BE2C (cell line): ENCODE data around the gene TMEM184A.

Experiments
- DNase-seq: peaks from one replicate; pipeline ENCODE4 v3.0.0-alpha.2; 2020
- H3K27me3 ChIP-seq: fragments of 250-450 bp; sonication (Bioruptor Pico); 2 replicates; pipeline ENCODE4 v1.5.1; 2020; ENCODE audit warnings: mild to moderate bottlenecking
- H3K36me3 ChIP-seq: fragments of 250-450 bp; sonication (Bioruptor Pico); 2 replicates; pipeline ENCODE4 v1.5.1; 2020; ENCODE audit warnings: mild to moderate bottlenecking
- H3K4me1 ChIP-seq: fragments of 250-450 bp; sonication (Bioruptor Pico); 2 replicates; pipeline ENCODE4 v1.5.1; 2020
- H3K4me3 ChIP-seq: 2 replicates; pipeline ENCODE4 v1.5.1; 2011; ENCODE audit warnings: low read depth, low read length
- H3K9me3 ChIP-seq: fragments of 250-450 bp; sonication (Bioruptor Pico); 2 replicates; pipeline ENCODE4 v1.5.1; 2020
- TF ChIP-seq, protein P1 (sequence below): IDR thresholded peaks from 2 replicates; pipeline ENCODE4 v1.5.1; 2012; ENCODE audit warnings: mild to moderate bottlenecking, low read depth, low read length

The TMEM184A gene

DNA sequence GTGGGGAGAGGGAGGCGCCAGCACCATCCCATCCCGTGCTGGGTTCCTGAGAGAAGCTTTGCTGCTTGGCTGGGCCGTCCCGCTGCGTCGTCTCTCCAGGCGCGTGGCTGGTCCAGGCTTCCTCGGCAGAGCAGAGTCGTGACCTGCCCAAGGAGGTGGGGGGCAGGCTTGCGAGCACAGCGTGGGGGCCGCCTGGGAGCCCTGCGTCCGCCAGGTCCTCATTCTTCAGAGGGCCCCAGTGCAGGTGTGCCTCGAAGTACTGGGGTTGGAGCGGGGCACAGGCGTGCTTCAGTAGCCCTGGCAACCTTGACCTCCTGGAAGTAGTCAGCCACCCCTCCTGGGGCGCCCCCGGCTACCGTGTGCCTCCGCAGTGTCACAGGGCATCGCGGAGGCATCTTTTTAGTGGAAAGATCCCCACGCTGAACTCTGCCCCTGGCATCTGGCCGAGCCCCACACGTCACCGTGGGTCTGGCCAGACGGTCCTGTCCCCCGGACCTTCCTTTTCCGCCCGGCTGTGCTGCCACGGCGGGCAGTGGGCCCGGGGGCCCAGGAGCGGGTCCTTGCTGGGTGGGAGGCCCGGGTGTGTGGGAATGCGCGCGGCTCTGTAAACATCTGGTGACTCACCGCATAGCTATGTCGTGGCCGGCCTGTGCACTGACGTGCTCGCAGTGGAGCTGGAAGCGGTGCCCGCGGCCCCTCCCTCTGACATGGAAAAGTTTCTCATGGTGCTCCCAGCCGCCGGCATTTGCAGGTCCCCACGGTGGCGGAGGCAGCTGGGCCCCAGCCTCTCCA, 19.1 kb downstream of the TMEM184A start:
- H3K27me3 ChIP-seq, result peaks cover 81% of the 10 kb centered on the region
- H3K9me3 ChIP-seq, result no peaks in the 10 kb centered on the region
- H3K4me1 ChIP-seq, result peaks cover 24% of the 10 kb centered on the region
- no peaks in the 10 kb centered on the region for H3K36me3 ChIP-seq
- DNase-seq, result peak; percentile 79
- no peak overlapping the region for H3K4me3 ChIP-seq
- TF ChIP-seq, protein P1, sequence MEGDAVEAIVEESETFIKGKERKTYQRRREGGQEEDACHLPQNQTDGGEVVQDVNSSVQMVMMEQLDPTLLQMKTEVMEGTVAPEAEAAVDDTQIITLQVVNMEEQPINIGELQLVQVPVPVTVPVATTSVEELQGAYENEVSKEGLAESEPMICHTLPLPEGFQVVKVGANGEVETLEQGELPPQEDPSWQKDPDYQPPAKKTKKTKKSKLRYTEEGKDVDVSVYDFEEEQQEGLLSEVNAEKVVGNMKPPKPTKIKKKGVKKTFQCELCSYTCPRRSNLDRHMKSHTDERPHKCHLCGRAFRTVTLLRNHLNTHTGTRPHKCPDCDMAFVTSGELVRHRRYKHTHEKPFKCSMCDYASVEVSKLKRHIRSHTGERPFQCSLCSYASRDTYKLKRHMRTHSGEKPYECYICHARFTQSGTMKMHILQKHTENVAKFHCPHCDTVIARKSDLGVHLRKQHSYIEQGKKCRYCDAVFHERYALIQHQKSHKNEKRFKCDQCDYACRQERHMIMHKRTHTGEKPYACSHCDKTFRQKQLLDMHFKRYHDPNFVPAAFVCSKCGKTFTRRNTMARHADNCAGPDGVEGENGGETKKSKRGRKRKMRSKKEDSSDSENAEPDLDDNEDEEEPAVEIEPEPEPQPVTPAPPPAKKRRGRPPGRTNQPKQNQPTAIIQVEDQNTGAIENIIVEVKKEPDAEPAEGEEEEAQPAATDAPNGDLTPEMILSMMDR, result no peak

DNA sequence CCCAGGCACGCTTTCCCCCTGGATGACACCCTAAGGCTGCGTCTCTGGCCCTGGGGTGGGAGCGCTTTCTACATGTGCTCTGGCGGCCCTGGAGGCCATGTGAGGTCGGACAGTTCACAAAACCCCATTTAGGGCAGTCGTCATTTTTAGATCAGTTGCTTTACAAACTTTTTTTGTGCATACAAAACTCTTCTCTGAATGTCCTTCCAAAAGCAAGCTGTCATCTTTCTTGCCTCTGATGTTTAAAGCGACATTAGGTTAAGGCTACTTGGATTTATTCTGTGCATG, 19.6 kb downstream of the TMEM184A start:
- TF ChIP-seq, protein P1, result no peak
- H3K4me1 ChIP-seq, result peaks cover 24% of the 10 kb centered on the region

DNA sequence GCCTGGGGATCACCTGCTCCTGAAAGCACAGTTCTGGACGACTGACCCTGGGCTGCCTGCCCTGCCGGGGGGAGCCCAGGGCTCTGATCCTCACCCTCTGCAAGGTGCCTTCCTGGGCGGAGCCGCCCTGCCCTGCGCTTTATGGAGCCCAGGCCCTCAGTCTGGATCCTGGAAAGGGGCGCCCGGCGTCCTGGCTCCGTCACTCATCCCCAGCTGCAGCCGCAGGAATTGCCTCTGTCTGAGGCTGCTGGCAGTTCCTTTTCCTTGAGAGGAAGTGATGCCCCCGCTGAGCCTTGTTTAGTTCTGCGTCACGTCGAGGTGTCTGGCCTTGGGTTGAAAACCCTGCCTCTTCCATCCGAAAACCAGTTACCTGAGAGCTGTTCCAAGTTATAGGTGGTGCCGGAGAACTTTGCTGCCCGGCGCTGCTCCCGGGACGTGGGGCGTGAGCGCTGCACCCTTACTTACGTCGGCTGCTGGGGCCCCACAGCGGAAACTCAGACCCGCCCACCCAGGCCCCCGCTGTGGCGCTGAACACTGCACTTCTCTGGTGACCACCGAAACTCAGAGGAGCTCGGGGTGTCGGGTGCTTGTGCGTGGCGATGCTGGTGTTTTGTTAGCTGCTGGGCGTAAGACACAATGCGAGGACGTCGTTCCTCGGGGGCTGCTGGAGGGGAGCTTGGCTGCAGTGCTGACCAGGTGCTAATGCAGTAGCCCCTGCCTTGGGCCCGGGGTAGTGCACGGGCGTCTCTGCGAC, 20.1 kb downstream of the TMEM184A start:
- peaks cover 87% of the 10 kb centered on the region for H3K27me3 ChIP-seq
- H3K4me3 ChIP-seq, result no peak overlapping the region
- H3K9me3 ChIP-seq, result no peaks in the 10 kb centered on the region
- TF ChIP-seq, protein P1, result no peak
- peaks cover 24% of the 10 kb centered on the region for H3K4me1 ChIP-seq
- no peak for DNase-seq
- H3K36me3 ChIP-seq, result no peaks in the 10 kb centered on the region

More for the DNA sequence above, 19.6 kb downstream of the TMEM184A start:
- Histone ChIP-seq H3K27me3 (peaks cover 87% of the 10 kb centered on the region), H3K9me3 (no peaks in the 10 kb centered on the region), H3K4me3 (no peak overlapping the region), H3K36me3 (no peaks in the 10 kb centered on the region)
- DNase-seq, result no peak

DNA sequence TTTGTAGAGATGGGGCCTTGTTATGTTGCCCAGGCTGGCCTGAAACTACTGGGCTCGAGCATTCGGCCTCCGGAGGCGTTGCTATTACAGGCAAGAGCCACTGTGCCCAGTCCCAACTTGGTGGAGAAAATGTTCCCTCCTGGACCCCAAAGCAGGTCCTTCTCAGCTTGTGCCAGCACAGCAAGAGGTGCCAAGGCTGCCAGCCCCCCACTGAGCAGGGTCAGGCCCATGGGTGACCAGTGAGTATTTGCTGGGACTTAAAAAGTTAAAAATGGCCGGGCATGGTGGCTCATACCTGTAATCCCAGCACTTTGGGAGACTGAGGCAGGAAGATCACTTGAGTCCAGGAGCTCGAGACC, 20.9 kb downstream of the TMEM184A start:
- Histone ChIP-seq H3K9me3 (no peaks in the 10 kb centered on the region), H3K4me1 (peaks cover 24% of the 10 kb centered on the region), H3K27me3 (peaks cover 88% of the 10 kb centered on the region), H3K36me3 (no peaks in the 10 kb centered on the region), H3K4me3 (no peak overlapping the region)
- no peak for DNase-seq
- TF ChIP-seq, protein P1, result no peak

DNA sequence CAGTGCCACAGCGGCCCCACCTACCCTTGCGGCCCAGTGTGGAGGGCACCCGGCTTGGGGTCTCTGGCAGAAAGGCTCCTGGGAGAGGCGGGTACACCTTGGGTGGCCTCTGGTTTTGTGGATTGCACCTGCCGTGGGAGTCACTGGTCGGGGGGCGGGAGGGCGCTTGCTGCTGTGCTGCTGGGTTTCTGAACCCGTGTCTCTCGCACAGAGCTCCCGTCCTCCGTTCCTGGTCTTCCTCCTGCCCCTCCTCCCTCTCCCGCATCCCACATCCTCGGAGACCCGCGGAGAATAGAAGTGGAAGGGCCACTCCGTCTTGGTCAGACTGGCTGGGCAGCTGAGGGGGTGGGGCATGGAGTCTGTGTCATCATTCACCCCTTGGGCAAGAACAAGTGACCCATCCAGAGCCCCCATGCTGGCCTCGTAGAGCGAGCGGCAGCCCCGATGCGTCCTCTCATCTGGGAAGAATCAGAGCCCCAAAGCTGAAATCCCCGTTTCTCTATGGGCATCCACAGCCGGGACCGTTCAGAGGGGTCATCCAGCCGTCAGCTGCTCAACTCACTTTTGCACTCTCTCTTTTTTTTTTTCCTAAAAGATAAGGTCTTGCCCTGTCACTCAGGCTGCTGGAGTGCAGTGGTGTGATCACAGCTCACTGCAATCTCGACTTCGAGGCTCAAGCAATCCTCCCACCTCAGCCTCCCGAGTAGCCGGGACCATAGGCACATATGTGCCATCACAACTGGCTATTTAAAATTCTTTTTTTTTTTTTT, 21.5 kb downstream of the TMEM184A start:
- TF ChIP-seq, protein P1, result no peak
- DNase-seq, result no peak
- Histone ChIP-seq H3K9me3 (no peaks in the 10 kb centered on the region), H3K4me3 (no peak overlapping the region), H3K4me1 (peaks cover 24% of the 10 kb centered on the region), H3K27me3 (peaks cover 84% of the 10 kb centered on the region), H3K36me3 (no peaks in the 10 kb centered on the region)
